ENCODE measurements around the gene PIK3R1.

- TF ChIP-seq POLR2AphosphoS5 (IDR thresholded peaks at IDR 0.05; ENCODE audit: low read depth, low read length) (no peak), POLR2A (IDR thresholded peaks at IDR 0.05; ENCODE audit: low read depth, low read length) (no peak), TAF1 (IDR thresholded peaks at IDR 0.05; ENCODE audit: borderline replicate concordance, low read depth, low read length) (no peak)
These were observed 114.1 kb downstream of the PIK3R1 start for GRCh38 chr5:68329554-68330255.

Data from GM12892 (cell line).